Right lobe of liver (tissue), 4 donors: ENCODE measurements around the gene PRDM8.

Experiments
- POLR2A ChIP-seq: fragments of 450-650 bp; IDR thresholded peaks from one replicate; pipeline ENCODE4 v1.6.1; 2017; ENCODE audit warnings: antibody characterized with exemption, mild to moderate bottlenecking
- TF ChIP-seq, protein P1 (sequence below), 4 donors: fragments of 200-600 bp in 3 of 4; fragments of 450-650 bp in 1 of 4; IDR thresholded peaks; one replicate each; pipeline versions ENCODE4 v1.5.1 to v1.8.0; 2016 to 2022; ENCODE audit warnings: antibody characterized with exemption in 4 of 4, mild to moderate bottlenecking in 2 of 4
- donor health status: DM: no; HTN: no; CAD: no.
- donor health status: DM: no; HTN: no; CAD: no.
- donor health status: DM: no; HTN: yes; CAD: no.

DNA sequence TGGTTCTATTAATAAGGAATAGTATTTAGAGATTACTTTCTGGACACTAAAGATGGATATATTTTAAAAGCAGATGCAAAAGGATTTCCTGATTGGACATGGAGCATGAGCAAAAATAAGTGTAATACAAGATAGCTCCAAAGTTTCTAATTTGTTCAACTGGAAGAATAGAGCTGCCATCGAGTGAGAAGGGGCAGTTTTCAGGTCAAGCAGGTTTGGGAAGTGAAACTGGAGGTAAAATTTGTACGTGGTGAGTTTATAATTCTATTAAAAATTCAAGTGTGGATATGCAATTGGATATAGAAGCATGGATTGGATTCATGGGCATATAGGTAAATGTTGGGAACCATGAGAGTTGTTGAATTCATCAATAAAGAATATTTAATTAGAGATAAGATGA is 31.8 kb downstream of the PRDM8 start:
- TF ChIP-seq POLR2A = no peak
- TF ChIP-seq, protein P1, sequence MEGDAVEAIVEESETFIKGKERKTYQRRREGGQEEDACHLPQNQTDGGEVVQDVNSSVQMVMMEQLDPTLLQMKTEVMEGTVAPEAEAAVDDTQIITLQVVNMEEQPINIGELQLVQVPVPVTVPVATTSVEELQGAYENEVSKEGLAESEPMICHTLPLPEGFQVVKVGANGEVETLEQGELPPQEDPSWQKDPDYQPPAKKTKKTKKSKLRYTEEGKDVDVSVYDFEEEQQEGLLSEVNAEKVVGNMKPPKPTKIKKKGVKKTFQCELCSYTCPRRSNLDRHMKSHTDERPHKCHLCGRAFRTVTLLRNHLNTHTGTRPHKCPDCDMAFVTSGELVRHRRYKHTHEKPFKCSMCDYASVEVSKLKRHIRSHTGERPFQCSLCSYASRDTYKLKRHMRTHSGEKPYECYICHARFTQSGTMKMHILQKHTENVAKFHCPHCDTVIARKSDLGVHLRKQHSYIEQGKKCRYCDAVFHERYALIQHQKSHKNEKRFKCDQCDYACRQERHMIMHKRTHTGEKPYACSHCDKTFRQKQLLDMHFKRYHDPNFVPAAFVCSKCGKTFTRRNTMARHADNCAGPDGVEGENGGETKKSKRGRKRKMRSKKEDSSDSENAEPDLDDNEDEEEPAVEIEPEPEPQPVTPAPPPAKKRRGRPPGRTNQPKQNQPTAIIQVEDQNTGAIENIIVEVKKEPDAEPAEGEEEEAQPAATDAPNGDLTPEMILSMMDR (IDR thresholded peaks at IDR 0.05) = no peak
